Calu3 (cell line): ENCODE measurements around the gene TPP2. TPM values are rescaled to one million over a fixed set of nuclear protein-coding genes. Genes with fewer than 3 reads are reported as not detected.

ENCODE experiments used
- BruUV-seq: library from RNA; stranded (reverse); fragments of 400-500 nt; replicated peaks from 2 replicates; lab custom pipeline; 2021; lab: Mats Ljungman, UMichigan
- CTCF ChIA-PET: fragments of 300-600 bp; sonication (Branson Sonifier 250); formaldehyde crosslinking; loops from one replicate; lab custom pipeline; 2022; ENCODE audit warnings: antibody characterized with exemption; lab: Charles Lee
- DNase-seq: peaks from one replicate; pipeline ENCODE4 v3.0.0; 2022
- H3K27ac Mint-ChIP-seq: one replicate; pipeline ENCODE4 v1.8.0; 2022; ENCODE audit warnings: mixed read lengths; ENCODE audit not compliant: unreplicated experiment
- H3K27me3 Mint-ChIP-seq: one replicate; pipeline ENCODE4 v1.8.0; 2022; ENCODE audit warnings: mixed read lengths; ENCODE audit not compliant: unreplicated experiment
- H3K36me3 Mint-ChIP-seq: one replicate; pipeline ENCODE4 v1.8.0; 2022; ENCODE audit warnings: mild to moderate bottlenecking, moderate library complexity, mixed read lengths; ENCODE audit not compliant: insufficient read depth, unreplicated experiment
- H3K4me1 Mint-ChIP-seq: one replicate; pipeline ENCODE4 v1.8.0; 2022; ENCODE audit warnings: mild to moderate bottlenecking, low read depth, mixed read lengths; ENCODE audit not compliant: unreplicated experiment
- H3K4me3 Mint-ChIP-seq: one replicate; pipeline ENCODE4 v1.8.0; 2022; ENCODE audit warnings: mild to moderate bottlenecking, low read depth, moderate library complexity, mixed read lengths; ENCODE audit not compliant: unreplicated experiment
- H3K9me3 Mint-ChIP-seq: one replicate; pipeline ENCODE4 v1.8.0; 2022; ENCODE audit warnings: low read depth, mixed read lengths; ENCODE audit not compliant: unreplicated experiment
- intact Hi-C: fragments of 100-400 bp; cut with micrococcal nuclease; formaldehyde crosslinking; loops from one replicate; pipeline ENCODE4 v1.10.0; 2022; ENCODE audit not compliant: unreplicated experiment
- total RNA-seq: library from RNA; stranded (reverse); gene quantifications from 2 replicates; pipeline ENCODE4 v1.2.3, GENCODE V29; 2022
- TF ChIP-seq, protein P1 (sequence below): fragments of 200-600 bp; IDR thresholded peaks from one replicate; pipeline ENCODE4 v1.8.0; 2022; ENCODE audit warnings: antibody characterized with exemption; ENCODE audit not compliant: unreplicated experiment

TPP2 gene
- total RNA-seq, 1 experiment from 2014 or later, result 17.3 TPM

DNA sequence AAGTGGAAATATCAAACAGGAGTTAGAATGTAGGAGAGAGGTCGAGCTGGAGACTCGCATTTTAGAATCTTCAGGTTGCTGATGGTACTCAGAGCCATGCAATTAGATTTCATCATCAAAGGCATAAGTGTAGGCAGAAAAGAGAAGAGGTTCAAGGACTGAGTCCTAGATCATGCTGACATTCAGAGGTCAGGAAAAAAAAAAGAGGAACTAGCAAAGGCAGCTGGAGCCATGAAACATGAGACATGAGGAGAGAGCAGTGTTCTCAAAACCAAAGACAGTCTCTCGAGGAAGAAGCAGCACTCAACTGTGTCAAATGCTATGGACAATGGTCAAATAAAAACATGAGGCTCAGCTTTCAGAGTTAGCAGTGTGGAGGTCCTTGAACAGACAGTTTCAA, 12.4 kb upstream of the TPP2 start:
- BruUV-seq, result no TSS peak
- CTCF ChIA-PET, result no interaction called here
- no peak for DNase-seq
- Mint-ChIP-seq H3K36me3 (no peaks in the 10 kb centered on the region), H3K4me1 (no peaks in the 10 kb centered on the region), H3K27ac (no peak overlapping the region), H3K27me3 (peaks cover 16% of the 10 kb centered on the region), H3K4me3 (no peak overlapping the region), H3K9me3 (no peaks in the 10 kb centered on the region)
- TF ChIP-seq, protein P1, sequence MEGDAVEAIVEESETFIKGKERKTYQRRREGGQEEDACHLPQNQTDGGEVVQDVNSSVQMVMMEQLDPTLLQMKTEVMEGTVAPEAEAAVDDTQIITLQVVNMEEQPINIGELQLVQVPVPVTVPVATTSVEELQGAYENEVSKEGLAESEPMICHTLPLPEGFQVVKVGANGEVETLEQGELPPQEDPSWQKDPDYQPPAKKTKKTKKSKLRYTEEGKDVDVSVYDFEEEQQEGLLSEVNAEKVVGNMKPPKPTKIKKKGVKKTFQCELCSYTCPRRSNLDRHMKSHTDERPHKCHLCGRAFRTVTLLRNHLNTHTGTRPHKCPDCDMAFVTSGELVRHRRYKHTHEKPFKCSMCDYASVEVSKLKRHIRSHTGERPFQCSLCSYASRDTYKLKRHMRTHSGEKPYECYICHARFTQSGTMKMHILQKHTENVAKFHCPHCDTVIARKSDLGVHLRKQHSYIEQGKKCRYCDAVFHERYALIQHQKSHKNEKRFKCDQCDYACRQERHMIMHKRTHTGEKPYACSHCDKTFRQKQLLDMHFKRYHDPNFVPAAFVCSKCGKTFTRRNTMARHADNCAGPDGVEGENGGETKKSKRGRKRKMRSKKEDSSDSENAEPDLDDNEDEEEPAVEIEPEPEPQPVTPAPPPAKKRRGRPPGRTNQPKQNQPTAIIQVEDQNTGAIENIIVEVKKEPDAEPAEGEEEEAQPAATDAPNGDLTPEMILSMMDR, result no peak
- intact Hi-C loops, result no loop called here

DNA sequence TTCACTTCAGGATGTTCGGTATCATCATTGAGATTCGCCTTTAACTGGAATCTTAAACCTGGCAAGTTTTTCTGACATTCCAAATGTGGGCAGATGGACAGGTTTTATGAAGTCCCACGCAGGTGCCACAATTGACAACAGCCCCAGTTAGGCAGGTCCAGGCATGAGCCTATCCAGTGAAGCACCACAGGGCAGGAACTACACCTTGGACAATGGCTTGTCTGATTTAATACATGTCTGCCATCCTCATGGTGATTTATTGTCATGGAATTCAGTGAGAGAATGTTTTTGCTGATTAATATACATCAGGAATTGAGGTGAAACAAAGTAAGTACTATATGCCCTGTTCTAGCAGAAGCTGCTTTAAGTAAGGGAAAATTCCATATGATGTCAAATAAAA, 10.2 kb upstream of the TPP2 start:
- Mint-ChIP-seq H3K27ac (no peak overlapping the region), H3K9me3 (no peaks in the 10 kb centered on the region), H3K27me3 (peaks cover 16% of the 10 kb centered on the region), H3K4me3 (no peak overlapping the region), H3K36me3 (no peaks in the 10 kb centered on the region), H3K4me1 (no peaks in the 10 kb centered on the region)
- BruUV-seq, result no TSS peak
- intact Hi-C loops, result no loop called here
- TF ChIP-seq, protein P1, result no peak
- DNase-seq, result no peak
- CTCF ChIA-PET, result no interaction called here

DNA sequence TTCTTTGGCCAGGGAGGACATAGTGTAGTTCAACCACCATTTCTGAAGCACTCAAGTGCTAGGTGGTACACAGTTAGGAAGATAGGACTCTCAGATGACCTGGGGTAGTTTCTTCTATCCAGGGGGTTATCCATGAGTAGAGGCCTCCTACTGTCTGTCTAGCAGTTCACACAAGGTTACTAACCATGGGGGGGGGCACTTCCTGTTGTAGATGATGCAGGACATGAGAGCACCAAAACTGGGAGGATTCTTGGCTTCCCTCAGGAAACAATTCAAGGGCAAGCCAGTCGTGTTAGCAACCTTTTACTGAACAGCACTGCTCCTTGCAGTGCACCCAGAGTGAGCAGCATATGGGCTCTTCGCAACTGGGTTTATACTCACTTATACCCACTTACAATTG, 8.9 kb upstream of the TPP2 start:
- Mint-ChIP-seq H3K36me3 (peaks cover 6% of the 10 kb centered on the region), H3K4me1 (no peaks in the 10 kb centered on the region), H3K27ac (no peak overlapping the region), H3K4me3 (no peak overlapping the region), H3K9me3 (no peaks in the 10 kb centered on the region), H3K27me3 (peaks cover 16% of the 10 kb centered on the region)
- CTCF ChIA-PET, result no interaction called here
- no peak for DNase-seq
- TF ChIP-seq, protein P1, result no peak
- no TSS peak for BruUV-seq
- intact Hi-C loops, result no loop called here

DNA sequence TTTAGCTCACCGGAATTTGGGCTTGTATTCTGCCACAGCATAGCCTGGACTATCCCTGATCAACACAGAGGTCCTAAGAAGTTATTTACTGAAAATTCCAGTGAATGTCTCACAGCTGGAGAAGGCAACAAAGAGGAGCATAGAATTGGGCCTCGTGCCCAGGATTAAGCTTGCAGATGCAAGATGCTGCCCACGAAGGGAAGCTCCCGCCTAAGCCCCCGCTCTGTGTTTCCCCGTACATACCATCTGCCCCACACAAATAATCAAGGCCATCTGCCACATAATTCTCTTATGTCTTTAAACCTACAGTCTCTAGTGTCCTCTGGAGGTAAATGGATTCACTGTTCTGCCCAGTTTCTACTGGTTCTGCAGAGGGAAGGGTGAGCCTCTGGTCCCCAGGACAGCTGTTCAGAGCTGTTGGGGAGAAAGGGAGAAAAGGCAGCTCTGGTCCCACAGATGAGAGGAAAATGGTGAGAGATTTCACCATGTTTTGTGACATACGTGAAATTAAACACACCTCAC, 7.4 kb upstream of the TPP2 start:
- intact Hi-C loops, result no loop called here
- no TSS peak for BruUV-seq
- DNase-seq, result no peak
- no peak overlapping the region for H3K27ac Mint-ChIP-seq
- TF ChIP-seq, protein P1, result no peak
- peaks cover 6% of the 10 kb centered on the region for H3K36me3 Mint-ChIP-seq
- peaks cover 6% of the 10 kb centered on the region for H3K27me3 Mint-ChIP-seq
- CTCF ChIA-PET, result no interaction called here
- no peak overlapping the region for H3K4me3 Mint-ChIP-seq
- no peaks in the 10 kb centered on the region for H3K9me3 Mint-ChIP-seq
- no peaks in the 10 kb centered on the region for H3K4me1 Mint-ChIP-seq
